Measurements from ENCODE around the gene FBXO28.

DNA sequence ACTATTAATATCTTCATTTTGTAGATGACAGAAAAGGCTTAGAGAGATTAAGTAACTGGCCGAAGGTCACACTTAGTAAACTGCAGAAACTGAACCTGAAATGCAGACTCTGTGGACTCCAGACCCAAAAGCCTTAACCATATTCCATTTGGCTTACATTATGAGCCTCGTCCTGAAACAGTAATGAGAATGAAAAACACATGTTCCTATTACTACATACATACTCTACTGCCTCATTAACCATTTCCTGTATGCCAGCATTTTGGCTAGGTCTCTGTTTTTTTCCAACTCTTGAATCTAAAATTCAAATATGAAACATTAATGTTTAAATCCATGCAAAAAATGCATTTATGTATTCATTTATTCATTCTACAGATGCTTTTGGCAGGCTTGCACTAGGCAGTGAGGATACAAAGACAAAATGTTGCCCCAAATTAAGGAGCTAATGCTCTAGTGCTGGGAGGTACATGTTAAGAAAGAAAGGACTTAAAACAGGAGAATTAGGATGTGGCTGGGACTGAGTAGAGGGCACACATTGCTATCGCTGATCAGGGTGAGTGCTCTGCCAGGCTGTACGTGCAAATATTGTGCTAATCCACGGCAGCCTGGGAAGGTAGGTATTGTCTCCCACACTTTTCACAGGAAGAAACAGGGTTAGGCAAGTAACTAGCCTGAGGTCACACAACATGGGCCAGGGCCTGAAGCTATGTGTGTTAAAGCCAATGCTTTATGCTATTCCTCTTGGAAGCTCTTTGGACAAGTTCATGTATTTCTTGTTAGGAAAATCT is 83.1 kb downstream of the FBXO28 start:
- TF ChIP-seq, protein P1, sequence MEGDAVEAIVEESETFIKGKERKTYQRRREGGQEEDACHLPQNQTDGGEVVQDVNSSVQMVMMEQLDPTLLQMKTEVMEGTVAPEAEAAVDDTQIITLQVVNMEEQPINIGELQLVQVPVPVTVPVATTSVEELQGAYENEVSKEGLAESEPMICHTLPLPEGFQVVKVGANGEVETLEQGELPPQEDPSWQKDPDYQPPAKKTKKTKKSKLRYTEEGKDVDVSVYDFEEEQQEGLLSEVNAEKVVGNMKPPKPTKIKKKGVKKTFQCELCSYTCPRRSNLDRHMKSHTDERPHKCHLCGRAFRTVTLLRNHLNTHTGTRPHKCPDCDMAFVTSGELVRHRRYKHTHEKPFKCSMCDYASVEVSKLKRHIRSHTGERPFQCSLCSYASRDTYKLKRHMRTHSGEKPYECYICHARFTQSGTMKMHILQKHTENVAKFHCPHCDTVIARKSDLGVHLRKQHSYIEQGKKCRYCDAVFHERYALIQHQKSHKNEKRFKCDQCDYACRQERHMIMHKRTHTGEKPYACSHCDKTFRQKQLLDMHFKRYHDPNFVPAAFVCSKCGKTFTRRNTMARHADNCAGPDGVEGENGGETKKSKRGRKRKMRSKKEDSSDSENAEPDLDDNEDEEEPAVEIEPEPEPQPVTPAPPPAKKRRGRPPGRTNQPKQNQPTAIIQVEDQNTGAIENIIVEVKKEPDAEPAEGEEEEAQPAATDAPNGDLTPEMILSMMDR (IDR thresholded peaks at IDR 0.05) = no peak
- TF ChIP-seq POLR2AphosphoS5 (IDR thresholded peaks at IDR 0.05) = no peak

Measured in sigmoid colon (tissue), 4 donors.